HepG2 (cell line): Measurements from ENCODE around the gene CSMD2. TPM values are rescaled to one million over a fixed set of nuclear protein-coding genes. Genes with fewer than 3 reads are reported as not detected.

ENCODE experiments used
- ATAC-seq: fragments of 200-7000 bp; cut with Tn5 transposase; 3 replicates; pipeline ENCODE4 v1.9.1; 2020; ENCODE audit warnings: mild to moderate bottlenecking, moderate library complexity
- BruUV-seq: library from RNA; stranded (reverse); fragments of 400-500 nt; replicated peaks from 2 replicates; lab custom pipeline; 2021; lab: Mats Ljungman, UMichigan
- CTCF ChIA-PET: fragments of 300-600 bp; formaldehyde crosslinking; extraction: SDS; loops from one replicate; lab custom pipeline; 2021; ENCODE audit warnings: low total read pairs, inconsistent platforms, low intra/inter-chr PET ratio; lab: Yijun Ruan, JAX
- POLR2A ChIA-PET: fragments of 350-600 bp; sonication (Branson Sonifier 250); formaldehyde crosslinking; loops from one replicate; lab custom pipeline; 2020; ENCODE audit warnings: antibody characterized with exemption, inconsistent platforms; lab: Yijun Ruan, JAX
- DNase-seq: peaks from one replicate; pipeline ENCODE4 v3.0.0-alpha.2; 2015; ENCODE audit warnings: low spot score
- FAIRE-seq: peaks from 3 replicates; lab custom pipeline; 2011; peaks lifted over from hg19 to GRCh38; lab: Jason Lieb, UNC
- H2AFZ ChIP-seq: one replicate; pipeline ENCODE4 v1.6.1; 2011; ENCODE audit warnings: low read length, inconsistent platforms
- H3K27ac ChIP-seq: fragments of 300-600 bp; 3 replicates; pipeline ENCODE4 v1.8.0; 2011; ENCODE audit warnings: mixed run types, mild to moderate bottlenecking, mixed read lengths, low read length, inconsistent platforms; ENCODE audit not compliant: insufficient read depth; ENCODE audit errors: extremely low read length
- H3K27me3 ChIP-seq, 2 experiments: fragments of 200-600 bp in 1 of 2; 2 replicates in 1 of 2; 3 replicates in 1 of 2; pipeline versions ENCODE4 v1.6.0 to v1.8.0; 2011; ENCODE audit warnings: low read length in 2 of 2, mild to moderate bottlenecking in 2 of 2, moderate library complexity in 2 of 2, inconsistent platforms in 1 of 2; ENCODE audit not compliant: insufficient read depth in 2 of 2, control insufficient read depth in 1 of 2
- H3K36me3 ChIP-seq, 2 experiments: fragments of 200-600 bp in 1 of 2; replicated peaks in 1 of 2; 2 replicates in 1 of 2; 3 replicates in 1 of 2; pipeline versions ENCODE4 v1.5.1 to v1.8.0; 2011; ENCODE audit warnings: low read length in 2 of 2, inconsistent platforms in 1 of 2; ENCODE audit not compliant: insufficient read depth in 2 of 2, control insufficient read depth in 1 of 2
- H3K4me1 ChIP-seq: 2 replicates; pipeline ENCODE4 v1.5.1; 2012; ENCODE audit warnings: low read length, inconsistent platforms; ENCODE audit not compliant: insufficient read depth
- H3K4me2 ChIP-seq: 2 replicates; pipeline ENCODE4 v1.6.0; 2011; ENCODE audit warnings: low read depth, low read length, inconsistent platforms
- H3K4me3 ChIP-seq, 3 experiments: fragments of 200-600 bp in 1 of 3; sonication (generic), shearing (Covaris generic) in 1 of 3; replicated peaks in 1 of 3; 2 replicates each; pipeline ENCODE4 v1.5.1; 2011 to 2016; ENCODE audit warnings: low read length in 3 of 3, inconsistent platforms in 2 of 3, low read depth in 2 of 3, mild to moderate bottlenecking in 2 of 3, control low read depth in 1 of 3, mixed read lengths in 1 of 3; ENCODE audit not compliant: insufficient read depth in 1 of 3
- H3K79me2 ChIP-seq: one replicate; pipeline ENCODE4 v1.6.1; 2011; ENCODE audit warnings: low read length, inconsistent platforms; ENCODE audit not compliant: insufficient read depth
- H3K9ac ChIP-seq: 2 replicates; pipeline ENCODE4 v1.6.0; 2011; ENCODE audit warnings: mild to moderate bottlenecking, low read depth, low read length, inconsistent platforms; ENCODE audit not compliant: insufficient read depth
- H3K9me3 ChIP-seq: 2 replicates; pipeline ENCODE4 v1.5.1; 2012; ENCODE audit warnings: mild to moderate bottlenecking, low read length
- H4K20me1 ChIP-seq: 2 replicates; pipeline ENCODE4 v1.6.0; 2011; ENCODE audit warnings: inconsistent platforms, mild to moderate bottlenecking, low read length, moderate library complexity; ENCODE audit not compliant: insufficient read depth
- CBFB ChIP-seq: sonication (generic); formaldehyde crosslinking; IDR thresholded peaks from 2 replicates; pipeline ENCODE4 v1.4.0; 2020; ENCODE audit warnings: missing genetic modification reagents
- CREB1 ChIP-seq, 2 experiments: fragments of 450-650 bp in 1 of 2; IDR thresholded peaks; 2 replicates each; pipeline ENCODE4 v1.6.1; 2016 to 2017; ENCODE audit warnings: control low read depth in 1 of 2, mild to moderate bottlenecking in 1 of 2, missing compliant biosample characterization in 1 of 2, missing genetic modification characterization in 1 of 2
- EHMT2 ChIP-seq: fragments of 200-600 bp; sonication (generic); IDR thresholded peaks from 2 replicates; pipeline ENCODE4 v1.7.0; 2017; ENCODE audit warnings: antibody characterized with exemption, low read depth, low read length, borderline replicate concordance
- FOXO1 ChIP-seq: sonication (generic); formaldehyde crosslinking; IDR thresholded peaks from 2 replicates; pipeline ENCODE4 v1.4.0; 2020; ENCODE audit warnings: missing genetic modification reagents
- HCFC1 ChIP-seq: fragments of 150-350 bp; IDR thresholded peaks from 2 replicates; pipeline ENCODE4 v1.6.1; 2014; ENCODE audit warnings: low read depth, low read length
- IKZF4 ChIP-seq: sonication (generic); formaldehyde crosslinking; IDR thresholded peaks from 2 replicates; pipeline ENCODE4 v1.5.1; 2020; ENCODE audit warnings: borderline replicate concordance, mild to moderate bottlenecking, low read depth, missing genetic modification reagents; ENCODE audit errors: not compliant biosample characterization
- NFE2 ChIP-seq: sonication (generic); formaldehyde crosslinking; IDR thresholded peaks from 2 replicates; pipeline ENCODE4 v1.4.0; 2020; ENCODE audit warnings: missing genetic modification reagents
- SP2 ChIP-seq: sonication (generic); formaldehyde crosslinking; IDR thresholded peaks from 2 replicates; pipeline ENCODE4 v1.5.1; 2020; ENCODE audit warnings: mild to moderate bottlenecking, missing genetic modification reagents
- ZBTB20 ChIP-seq: sonication (generic); formaldehyde crosslinking; IDR thresholded peaks from 2 replicates; pipeline ENCODE4 v1.8.1; 2023; ENCODE audit warnings: missing genetic modification reagents, low read depth, mild to moderate bottlenecking, borderline replicate concordance
- ZNF230 ChIP-seq: sonication (generic); formaldehyde crosslinking; IDR thresholded peaks from 2 replicates; pipeline ENCODE4 v1.4.0; 2020; ENCODE audit warnings: mild to moderate bottlenecking, missing genetic modification reagents
- ZNF496 ChIP-seq: sonication (generic); formaldehyde crosslinking; IDR thresholded peaks from 2 replicates; pipeline ENCODE4 v1.8.1; 2023; ENCODE audit warnings: mild to moderate bottlenecking, moderate library complexity, missing genetic modification reagents; ENCODE audit not compliant: insufficient replicate concordance
- ZNF652 ChIP-seq: IDR thresholded peaks from 2 replicates; pipeline ENCODE4 v1.6.1; 2016; ENCODE audit warnings: low read depth, borderline replicate concordance
- ZNF768 ChIP-seq: sonication (generic); formaldehyde crosslinking; IDR thresholded peaks from 2 replicates; pipeline ENCODE4 v1.4.0; 2020; ENCODE audit warnings: missing genetic modification reagents
- WGBS: methylation state at CpG from one replicate; pipeline ENCODE4 v1.1.6; 2017; ENCODE audit warnings: low lambda C conversion rate; 5-methylcytosine and 5-hydroxymethylcytosine counted together
- in situ Hi-C: cut with HindIII; loops from 2 replicates; pipeline ENCODE4 v1.10.0; 2017; ENCODE audit warnings: low pct_unique_long_range_greater_than_20kb; ENCODE audit not compliant: extremely low pct_ligation_motif_present
- intact Hi-C: fragments of 100-400 bp; cut with micrococcal nuclease; formaldehyde crosslinking; loops from one replicate; pipeline ENCODE4 v1.10.0; 2022; ENCODE audit not compliant: unreplicated experiment
- polyA plus RNA-seq, 8 experiments: library from polyadenylated mRNA; depleted of rRNA in 3 of 8; stranded (reverse) in 7 of 8; unstranded in 1 of 8; fragments of >200 nt; fragmentation: Illumina TruSeq in 4 of 8; extraction: Trizol in 4 of 8; gene quantifications; 2 replicates each; pipeline versions ENCODE4 v1.2.1 to v1.2.3, GENCODE V29; 2011 to 2016; ENCODE audit warnings: low read depth in 4 of 8, missing spikeins in 1 of 8, mixed read lengths in 1 of 8; ENCODE audit not compliant: insufficient read depth in 1 of 8
- total RNA-seq, 5 experiments: library from RNA; depleted of rRNA; stranded (reverse); fragments of >200 nt; fragmentation: Illumina TruSeq; extraction: Trizol; gene quantifications; 2 replicates each; pipeline ENCODE4 v1.2.3, GENCODE V29; 2016; ENCODE audit warnings: low read depth in 1 of 5
- TF ChIP-seq, protein P1 (sequence below), 2 experiments: fragments of 450-650 bp in 1 of 2; sonication (generic) in 1 of 2; formaldehyde crosslinking; IDR thresholded peaks; 2 replicates each; pipeline versions ENCODE4 v1.5.0 to v1.8.0; 2020 to 2022; ENCODE audit warnings: mild to moderate bottlenecking in 1 of 2, missing genetic modification reagents in 1 of 2

Gene CSMD2
- total and polyA plus RNA-seq, 2 of the 13 experiments (the other 11 are each of a cell fraction or from before 2014, with no cell fraction given): not detected

- BruUV-seq: no TSS peak
- intact Hi-C loops (no loop called here), in situ Hi-C loops (no loop called here)
- no peak overlapping the region for H3K27ac ChIP-seq
- H3K4me1 ChIP-seq: no peaks in the 10 kb centered on the region
- DNase-seq (no peak), FAIRE-seq (no peak), ATAC-seq (no peak)
- CTCF ChIA-PET: no interaction called here
- H2AFZ ChIP-seq: no peak overlapping the region
- peaks cover 2 to 46% of the 10 kb centered on the region in 2 experiments for H3K27me3 ChIP-seq
- H3K9me3 ChIP-seq: no peaks in the 10 kb centered on the region
- H3K9ac ChIP-seq: no peak overlapping the region
- 30% methylated on average over 3 of the region's 9 CpGs for WGBS
- no peaks in the 10 kb centered on the region for H3K79me2 ChIP-seq
- no peaks in the 10 kb centered on the region for H3K36me3 ChIP-seq
- no peaks in the 10 kb centered on the region for H4K20me1 ChIP-seq
- no peak overlapping the region for H3K4me3 ChIP-seq
- H3K4me2 ChIP-seq: no peak overlapping the region
- TF ChIP-seq IKZF4 (CRISPR knock-in tag) (no peak), FOXO1 (CRISPR knock-in tag) (no peak), ZNF496 (CRISPR knock-in tag) (no peak), CREB1 (IDR thresholded peaks at IDR 0.05) (peak; percentile 82), CREB1 (CRISPR knock-in tag; IDR thresholded peaks at IDR 0.05) (no peak)
- TF ChIP-seq, all 625 proteins: peak for 1
- POLR2A ChIA-PET: no interaction called here
Measured at GRCh38 chr1:33608825-33609400, 556.1 kb downstream of the CSMD2 start.

GRCh38 chr1:33607444-33608005, 557.5 kb downstream of the CSMD2 start:
- H2AFZ ChIP-seq: no peak overlapping the region
- no peak overlapping the region for H3K9ac ChIP-seq
- no peak overlapping the region for H3K4me2 ChIP-seq
- no peak for DNase-seq
- TF ChIP-seq SP2: no peak
- TF ChIP-seq CBFB (CRISPR knock-in tag): no peak
- no peak for TF ChIP-seq ZNF652 (CRISPR knock-in tag)
- no peak for TF ChIP-seq ZNF768 (CRISPR knock-in tag)
- no peak for TF ChIP-seq HCFC1
- TF ChIP-seq EHMT2: no peak
- TF ChIP-seq NFE2: no peak
- TF ChIP-seq, protein P1, sequence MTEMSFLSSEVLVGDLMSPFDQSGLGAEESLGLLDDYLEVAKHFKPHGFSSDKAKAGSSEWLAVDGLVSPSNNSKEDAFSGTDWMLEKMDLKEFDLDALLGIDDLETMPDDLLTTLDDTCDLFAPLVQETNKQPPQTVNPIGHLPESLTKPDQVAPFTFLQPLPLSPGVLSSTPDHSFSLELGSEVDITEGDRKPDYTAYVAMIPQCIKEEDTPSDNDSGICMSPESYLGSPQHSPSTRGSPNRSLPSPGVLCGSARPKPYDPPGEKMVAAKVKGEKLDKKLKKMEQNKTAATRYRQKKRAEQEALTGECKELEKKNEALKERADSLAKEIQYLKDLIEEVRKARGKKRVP (CRISPR knock-in tag; IDR thresholded peaks at IDR 0.05): no peak
- TF ChIP-seq ZNF230 (CRISPR knock-in tag): no peak
- no peak for TF ChIP-seq ZBTB20 (CRISPR knock-in tag)
- TF ChIP-seq, all 625 proteins: peak for 0
- Histone ChIP-seq H4K20me1 (no peaks in the 10 kb centered on the region), H3K79me2 (no peaks in the 10 kb centered on the region), H3K4me3 (no peak overlapping the region), H3K36me3 (no peaks in the 10 kb centered on the region), H3K27ac (no peak overlapping the region), H3K27me3 (peaks cover 3 to 39% of the 10 kb centered on the region in 2 experiments), H3K4me1 (no peaks in the 10 kb centered on the region), H3K9me3 (no peaks in the 10 kb centered on the region)
- ATAC-seq (no peak), FAIRE-seq (no peak)
- in situ Hi-C loops: no loop called here
- BruUV-seq: no TSS peak
- ChIA-PET POLR2A (no interaction called here), CTCF (no interaction called here)
- WGBS: 47% methylated on average over 6 of the region's 12 CpGs
- intact Hi-C loops: no loop called here
